K562 treated with DMSO at 1 percent for 24 hours (cell line): ENCODE data around the gene IL10. TPM values are rescaled to one million over a fixed set of nuclear protein-coding genes. Genes with fewer than 3 reads are reported as not detected.

Experiments
- total RNA-seq: library from RNA; unstranded; fragments of 300-600 nt; gene quantifications from 2 replicates; pipeline ENCODE4 v1.2.3, GENCODE V29; 2022; ENCODE audit warnings: low read depth; ENCODE audit not compliant: insufficient read depth

IL10 gene
- not detected in 2 replicates for total RNA-seq

DNA sequence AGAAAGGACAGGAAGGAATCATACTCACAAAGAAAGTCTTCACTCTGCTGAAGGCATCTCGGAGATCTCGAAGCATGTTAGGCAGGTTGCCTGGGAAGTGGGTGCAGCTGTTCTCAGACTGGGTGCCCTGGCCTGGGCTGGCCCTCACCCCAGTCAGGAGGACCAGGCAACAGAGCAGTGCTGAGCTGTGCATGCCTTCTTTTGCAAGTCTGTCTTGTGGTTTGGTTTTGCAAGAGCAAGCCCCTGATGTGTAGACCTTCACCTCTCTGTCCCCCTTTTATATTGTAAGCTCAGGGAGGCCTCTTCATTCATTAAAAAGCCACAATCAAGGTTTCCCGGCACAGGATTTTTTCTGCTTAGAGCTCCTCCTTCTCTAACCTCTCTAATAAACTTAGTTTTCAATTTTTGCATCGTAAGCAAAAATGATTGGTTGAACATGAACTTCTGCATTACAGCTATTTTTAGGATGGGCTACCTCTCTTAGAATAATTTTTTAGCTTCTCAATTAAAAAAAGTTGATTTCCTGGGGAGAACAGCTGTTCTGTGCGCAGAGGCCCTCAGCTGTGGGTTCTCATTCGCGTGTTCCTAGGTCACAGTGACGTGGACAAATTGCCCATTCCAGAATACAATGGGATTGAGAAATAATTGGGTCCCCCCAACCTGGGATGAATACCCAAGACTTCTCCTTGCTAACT is at the start of gene IL10:
Gene IL10, minus strand, starts transcription at position 252 of the 695 bp plus-strand sequence. Its CDS starts 59 bp downstream, at position 193.

DNA sequence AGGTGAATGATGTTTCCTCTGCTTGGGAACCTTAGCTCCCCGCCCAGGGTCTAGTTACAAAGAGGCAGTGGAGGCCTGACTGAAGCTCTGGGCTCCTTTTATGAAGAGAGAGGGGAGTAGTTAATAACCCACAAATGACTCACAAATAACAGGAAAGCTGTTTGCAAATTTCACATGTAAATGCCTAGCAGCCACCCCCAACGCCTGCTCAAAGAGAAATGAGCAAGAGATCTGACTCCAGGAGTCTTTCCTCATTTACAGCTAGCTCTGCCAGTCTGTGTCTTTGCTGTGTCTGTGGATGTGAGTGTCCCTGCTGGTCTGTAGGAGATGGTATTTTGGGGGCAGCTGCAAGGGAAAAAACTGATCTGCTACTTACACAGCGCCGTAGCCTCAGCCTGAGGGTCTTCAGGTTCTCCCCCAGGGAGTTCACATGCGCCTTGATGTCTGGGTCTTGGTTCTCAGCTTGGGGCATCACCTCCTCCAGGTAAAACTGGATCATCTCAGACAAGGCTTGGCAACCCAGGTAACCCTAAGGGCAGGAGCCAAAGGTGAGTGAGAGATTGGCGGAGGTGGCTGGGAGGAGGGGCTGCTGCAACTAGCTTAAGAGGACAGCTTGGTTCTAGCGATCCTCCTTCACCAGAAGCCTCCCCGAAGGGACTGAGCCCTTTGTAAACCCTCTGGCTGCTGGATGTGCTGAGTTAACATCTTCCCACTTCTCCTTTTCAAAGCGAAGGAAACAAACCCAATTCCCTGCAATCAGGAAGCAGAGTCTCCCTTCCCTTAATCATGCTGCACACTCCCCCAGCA is 1.6 kb downstream of the IL10 start, which contains the start of gene IL19:
Gene IL19, plus strand, starts transcription at position 243 of the 807 bp plus-strand sequence. CDS start 65,890 bp downstream, outside the sequence.

Other genes with a start within 250 kb of the IL10 start
- gene EIF2D, start 160.0 kb downstream of the IL10 start, total RNA-seq = 85.7 and 88.2 TPM in 2 replicates
- 20.8 and 22.0 TPM in 2 replicates for gene DYRK3, start 137.0 kb downstream of the IL10 start, total RNA-seq
- gene MAPKAPK2, start 87.6 kb downstream of the IL10 start, total RNA-seq = 103 and 107 TPM in 2 replicates
- gene IL19, start 1.7 kb downstream of the IL10 start, total RNA-seq = not detected in 2 replicates
- gene IL20, start 93.1 kb upstream of the IL10 start, total RNA-seq = not detected in 2 replicates
- gene IL24, start 124.9 kb upstream of the IL10 start, total RNA-seq = not detected in 2 replicates
- gene FCMR, start 149.4 kb upstream of the IL10 start, total RNA-seq = 0.80 and 1.00 TPM in 2 replicates
- 0.19 and 0.49 TPM in 2 replicates for gene PIGR, start 174.0 kb upstream of the IL10 start, total RNA-seq
- gene FCAMR, start 198.0 kb upstream of the IL10 start, total RNA-seq = not detected in 2 replicates